ENCODE data around the gene ZNF669. TPM values are rescaled to one million over a fixed set of nuclear protein-coding genes. Genes with fewer than 3 reads are reported as not detected.
A peak's percentile ranks its signal among the peaks of the same experiment; 100 is the strongest.

Gene ZNF669
- total and polyA plus RNA-seq, 2 experiments from 2014 or later = 13.7 to 25.4 TPM

DNA sequence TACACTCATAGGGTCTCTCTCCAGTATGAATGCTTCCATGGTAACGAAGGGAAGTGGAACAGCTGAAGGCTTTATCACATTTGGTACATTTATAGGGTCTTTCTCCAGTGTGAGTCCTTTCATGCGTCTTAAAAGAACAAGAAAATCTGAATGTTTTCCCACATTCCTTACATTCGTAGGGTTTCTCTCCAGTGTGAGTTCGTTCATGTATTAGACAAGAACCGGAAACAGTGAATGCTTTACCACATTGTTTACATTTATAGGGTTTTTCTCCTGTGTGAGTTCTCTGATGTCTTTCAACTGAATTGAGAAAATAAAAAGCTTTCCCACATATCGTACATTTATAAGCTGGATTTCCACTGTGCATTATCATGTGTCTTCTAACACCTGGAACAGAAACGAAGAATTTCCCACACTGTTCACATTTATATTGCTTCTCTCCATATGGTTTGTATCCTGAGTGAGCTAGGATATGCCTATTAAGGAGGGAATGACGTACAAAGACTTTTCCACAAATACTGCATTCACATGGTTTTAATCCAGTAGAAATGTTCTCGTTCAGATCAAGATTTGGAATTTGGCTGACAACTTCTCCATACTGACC, 3.4 kb downstream of the ZNF669 start:
- no peak overlapping the region for H3K4me2 ChIP-seq
- peaks cover 60% of the 10 kb centered on the region for H3K79me2 ChIP-seq (replicated peaks; ENCODE audit: insufficient read depth)
- H3K36me3 ChIP-seq (ENCODE audit: insufficient read depth) = peaks cover 26% of the 10 kb centered on the region
- Mint-ChIP-seq H3K4me3 (no peak overlapping the region), H3K27me3 (ENCODE audit: insufficient read depth, low read depth, poor library complexity) (peaks cover 9% of the 10 kb centered on the region), H3K36me3 (ENCODE audit: low read depth) (peaks cover 60% of the 10 kb centered on the region), H3K27ac (no peak overlapping the region), H3K4me1 (peaks cover 18% of the 10 kb centered on the region), H3K9me3 (peaks cover 20% of the 10 kb centered on the region)
- no peak overlapping the region for H3K27ac ChIP-seq (ENCODE audit: low read depth)
- H3K4me1 ChIP-seq (ENCODE audit: insufficient read depth) = peaks cover 23% of the 10 kb centered on the region
- H2AFZ ChIP-seq = no peak overlapping the region
- H4K20me1 ChIP-seq (replicated peaks; ENCODE audit: insufficient read depth) = peaks cover 42% of the 10 kb centered on the region
- H3K27me3 ChIP-seq (ENCODE audit: insufficient read depth) = no peaks in the 10 kb centered on the region
- H3K9me2 ChIP-seq (ENCODE audit: insufficient read depth) = no peaks in the 10 kb centered on the region; the same call in 1 of the 2 replicates
- DNase-seq (ENCODE audit: low spot score) (no peak), ATAC-seq (no peak)
- peaks cover 22% of the 10 kb centered on the region for H3F3A ChIP-seq (replicated peaks; ENCODE audit: low read depth)
- no peak for TF ChIP-seq POLR2AphosphoS5 (IDR thresholded peaks at IDR 0.05; ENCODE audit: low read depth)
- TF ChIP-seq, protein P1, sequence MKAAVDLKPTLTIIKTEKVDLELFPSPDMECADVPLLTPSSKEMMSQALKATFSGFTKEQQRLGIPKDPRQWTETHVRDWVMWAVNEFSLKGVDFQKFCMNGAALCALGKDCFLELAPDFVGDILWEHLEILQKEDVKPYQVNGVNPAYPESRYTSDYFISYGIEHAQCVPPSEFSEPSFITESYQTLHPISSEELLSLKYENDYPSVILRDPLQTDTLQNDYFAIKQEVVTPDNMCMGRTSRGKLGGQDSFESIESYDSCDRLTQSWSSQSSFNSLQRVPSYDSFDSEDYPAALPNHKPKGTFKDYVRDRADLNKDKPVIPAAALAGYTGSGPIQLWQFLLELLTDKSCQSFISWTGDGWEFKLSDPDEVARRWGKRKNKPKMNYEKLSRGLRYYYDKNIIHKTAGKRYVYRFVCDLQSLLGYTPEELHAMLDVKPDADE (IDR thresholded peaks at IDR 0.05) = no peak
- no peak for TF ChIP-seq EZH2 (IDR thresholded peaks at IDR 0.05; ENCODE audit: low read depth, unreplicated experiment)
- no peak for TF ChIP-seq STAT1 (IDR thresholded peaks at IDR 0.05; ENCODE audit: unreplicated experiment)
- no peak for TF ChIP-seq CREB1 (CRISPR knock-in tag; IDR thresholded peaks at IDR 0.05; ENCODE audit: low read depth)
- TF ChIP-seq ZNF331 (CRISPR knock-in tag; IDR thresholded peaks at IDR 0.05; ENCODE audit: low read depth) = no peak
- no peak overlapping the region for H3K4me3 ChIP-seq

DNA sequence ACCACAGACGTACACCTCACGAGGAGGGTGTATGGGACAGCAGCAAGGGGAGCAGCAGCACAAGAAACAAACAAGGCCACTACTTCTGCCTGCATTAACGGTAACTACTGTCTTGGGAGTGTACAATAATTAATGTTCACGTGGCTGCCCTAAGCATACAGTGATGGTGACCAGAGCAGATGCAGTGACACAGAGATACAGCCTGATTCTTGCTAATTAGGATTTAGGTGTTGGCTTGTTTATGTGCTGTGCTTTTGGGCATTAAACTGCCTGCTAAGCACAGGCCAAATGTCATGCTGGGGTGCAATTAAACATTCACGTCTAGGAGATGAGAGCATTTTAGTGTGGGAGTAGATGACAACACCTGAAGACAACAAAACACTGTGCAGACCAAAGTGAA, 7.2 kb downstream of the ZNF669 start:
- Histone ChIP-seq H3K27ac (ENCODE audit: low read depth) (no peak overlapping the region), H3K4me3 (no peak overlapping the region), H3K9me2 (ENCODE audit: insufficient read depth) (no peaks in the 10 kb centered on the region; the same call in 1 of the 2 replicates), H3F3A (replicated peaks; ENCODE audit: low read depth) (peaks cover 16% of the 10 kb centered on the region; the same call in 1 of the 2 replicates), H4K20me1 (replicated peaks; ENCODE audit: insufficient read depth) (peaks cover 26% of the 10 kb centered on the region), H2AFZ (no peak overlapping the region), H3K4me1 (ENCODE audit: insufficient read depth) (no peaks in the 10 kb centered on the region), H3K79me2 (replicated peaks; ENCODE audit: insufficient read depth) (peaks cover 42% of the 10 kb centered on the region), H3K4me2 (no peak overlapping the region), H3K27me3 (ENCODE audit: insufficient read depth) (no peaks in the 10 kb centered on the region), H3K36me3 (ENCODE audit: insufficient read depth) (peaks cover 25% of the 10 kb centered on the region)
- no peak for TF ChIP-seq EZH2phosphoT487 (IDR thresholded peaks at IDR 0.05; ENCODE audit: unreplicated experiment)
- TF ChIP-seq POLR2AphosphoS5 (IDR thresholded peaks at IDR 0.05; ENCODE audit: low read depth) = peak; percentile 47; the same call in 1 of the 2 replicates
- no peak for TF ChIP-seq JUNB (IDR thresholded peaks at IDR 0.05; ENCODE audit: unreplicated experiment)
- Mint-ChIP-seq H3K4me3 (no peak overlapping the region), H3K4me1 (no peaks in the 10 kb centered on the region), H3K9me3 (peaks cover 15% of the 10 kb centered on the region), H3K27me3 (ENCODE audit: insufficient read depth, low read depth, poor library complexity) (peaks cover 6% of the 10 kb centered on the region), H3K36me3 (ENCODE audit: low read depth) (peaks cover 45% of the 10 kb centered on the region), H3K27ac (no peak overlapping the region)
- DNase-seq (ENCODE audit: low spot score) (no peak), ATAC-seq (no peak)

DNA sequence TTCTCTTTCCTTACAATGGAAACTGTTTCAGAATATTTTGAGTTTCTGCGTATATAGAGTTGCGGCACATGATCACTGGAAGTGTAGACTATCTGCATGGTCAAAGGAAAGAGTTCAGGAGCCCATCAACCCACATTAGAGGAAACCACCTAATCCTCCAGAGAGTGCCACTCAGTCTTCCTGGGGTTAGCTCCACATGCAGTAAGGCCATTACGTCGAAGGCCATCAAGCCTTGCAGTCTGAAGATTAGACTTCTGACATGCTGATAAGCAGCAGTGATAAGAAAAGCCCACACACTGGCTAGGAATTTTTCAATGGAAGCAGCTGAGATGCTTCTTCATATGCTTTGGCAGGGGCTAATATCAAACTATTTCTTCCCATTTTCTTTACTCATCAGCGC, 7.6 kb downstream of the ZNF669 start:
- H3K9me3 Mint-ChIP-seq = peaks cover 12% of the 10 kb centered on the region
- H3K9me2 ChIP-seq (ENCODE audit: insufficient read depth) = no peaks in the 10 kb centered on the region; the same call in 1 of the 2 replicates
- no peak overlapping the region for H2AFZ ChIP-seq
- H4K20me1 ChIP-seq (replicated peaks; ENCODE audit: insufficient read depth) = peaks cover 23% of the 10 kb centered on the region
- H3K4me3 Mint-ChIP-seq = no peak overlapping the region
- H3K27me3 ChIP-seq (ENCODE audit: insufficient read depth) = no peaks in the 10 kb centered on the region
- DNase-seq (ENCODE audit: low spot score) (no peak), ATAC-seq (no peak)
- peaks cover 38% of the 10 kb centered on the region for H3K79me2 ChIP-seq (replicated peaks; ENCODE audit: insufficient read depth)
- no peaks in the 10 kb centered on the region for H3K4me1 Mint-ChIP-seq
- H3K36me3 Mint-ChIP-seq (ENCODE audit: low read depth) = peaks cover 41% of the 10 kb centered on the region
- H3K4me3 ChIP-seq = no peak overlapping the region
- H3K36me3 ChIP-seq (ENCODE audit: insufficient read depth) = peaks cover 21% of the 10 kb centered on the region
- H3K27ac ChIP-seq (ENCODE audit: low read depth) = no peak overlapping the region
- H3K27ac Mint-ChIP-seq = no peak overlapping the region
- no peaks in the 10 kb centered on the region for H3K4me1 ChIP-seq (ENCODE audit: insufficient read depth)
- peaks cover 16% of the 10 kb centered on the region; the same call in 1 of the 2 replicates for H3F3A ChIP-seq (replicated peaks; ENCODE audit: low read depth)
- H3K27me3 Mint-ChIP-seq (ENCODE audit: insufficient read depth, low read depth, poor library complexity) = peaks cover 6% of the 10 kb centered on the region
- no peak overlapping the region for H3K4me2 ChIP-seq
- TF ChIP-seq NANOG (IDR thresholded peaks at IDR 0.05; ENCODE audit: borderline replicate concordance) = no peak
- TF ChIP-seq, protein P2, sequence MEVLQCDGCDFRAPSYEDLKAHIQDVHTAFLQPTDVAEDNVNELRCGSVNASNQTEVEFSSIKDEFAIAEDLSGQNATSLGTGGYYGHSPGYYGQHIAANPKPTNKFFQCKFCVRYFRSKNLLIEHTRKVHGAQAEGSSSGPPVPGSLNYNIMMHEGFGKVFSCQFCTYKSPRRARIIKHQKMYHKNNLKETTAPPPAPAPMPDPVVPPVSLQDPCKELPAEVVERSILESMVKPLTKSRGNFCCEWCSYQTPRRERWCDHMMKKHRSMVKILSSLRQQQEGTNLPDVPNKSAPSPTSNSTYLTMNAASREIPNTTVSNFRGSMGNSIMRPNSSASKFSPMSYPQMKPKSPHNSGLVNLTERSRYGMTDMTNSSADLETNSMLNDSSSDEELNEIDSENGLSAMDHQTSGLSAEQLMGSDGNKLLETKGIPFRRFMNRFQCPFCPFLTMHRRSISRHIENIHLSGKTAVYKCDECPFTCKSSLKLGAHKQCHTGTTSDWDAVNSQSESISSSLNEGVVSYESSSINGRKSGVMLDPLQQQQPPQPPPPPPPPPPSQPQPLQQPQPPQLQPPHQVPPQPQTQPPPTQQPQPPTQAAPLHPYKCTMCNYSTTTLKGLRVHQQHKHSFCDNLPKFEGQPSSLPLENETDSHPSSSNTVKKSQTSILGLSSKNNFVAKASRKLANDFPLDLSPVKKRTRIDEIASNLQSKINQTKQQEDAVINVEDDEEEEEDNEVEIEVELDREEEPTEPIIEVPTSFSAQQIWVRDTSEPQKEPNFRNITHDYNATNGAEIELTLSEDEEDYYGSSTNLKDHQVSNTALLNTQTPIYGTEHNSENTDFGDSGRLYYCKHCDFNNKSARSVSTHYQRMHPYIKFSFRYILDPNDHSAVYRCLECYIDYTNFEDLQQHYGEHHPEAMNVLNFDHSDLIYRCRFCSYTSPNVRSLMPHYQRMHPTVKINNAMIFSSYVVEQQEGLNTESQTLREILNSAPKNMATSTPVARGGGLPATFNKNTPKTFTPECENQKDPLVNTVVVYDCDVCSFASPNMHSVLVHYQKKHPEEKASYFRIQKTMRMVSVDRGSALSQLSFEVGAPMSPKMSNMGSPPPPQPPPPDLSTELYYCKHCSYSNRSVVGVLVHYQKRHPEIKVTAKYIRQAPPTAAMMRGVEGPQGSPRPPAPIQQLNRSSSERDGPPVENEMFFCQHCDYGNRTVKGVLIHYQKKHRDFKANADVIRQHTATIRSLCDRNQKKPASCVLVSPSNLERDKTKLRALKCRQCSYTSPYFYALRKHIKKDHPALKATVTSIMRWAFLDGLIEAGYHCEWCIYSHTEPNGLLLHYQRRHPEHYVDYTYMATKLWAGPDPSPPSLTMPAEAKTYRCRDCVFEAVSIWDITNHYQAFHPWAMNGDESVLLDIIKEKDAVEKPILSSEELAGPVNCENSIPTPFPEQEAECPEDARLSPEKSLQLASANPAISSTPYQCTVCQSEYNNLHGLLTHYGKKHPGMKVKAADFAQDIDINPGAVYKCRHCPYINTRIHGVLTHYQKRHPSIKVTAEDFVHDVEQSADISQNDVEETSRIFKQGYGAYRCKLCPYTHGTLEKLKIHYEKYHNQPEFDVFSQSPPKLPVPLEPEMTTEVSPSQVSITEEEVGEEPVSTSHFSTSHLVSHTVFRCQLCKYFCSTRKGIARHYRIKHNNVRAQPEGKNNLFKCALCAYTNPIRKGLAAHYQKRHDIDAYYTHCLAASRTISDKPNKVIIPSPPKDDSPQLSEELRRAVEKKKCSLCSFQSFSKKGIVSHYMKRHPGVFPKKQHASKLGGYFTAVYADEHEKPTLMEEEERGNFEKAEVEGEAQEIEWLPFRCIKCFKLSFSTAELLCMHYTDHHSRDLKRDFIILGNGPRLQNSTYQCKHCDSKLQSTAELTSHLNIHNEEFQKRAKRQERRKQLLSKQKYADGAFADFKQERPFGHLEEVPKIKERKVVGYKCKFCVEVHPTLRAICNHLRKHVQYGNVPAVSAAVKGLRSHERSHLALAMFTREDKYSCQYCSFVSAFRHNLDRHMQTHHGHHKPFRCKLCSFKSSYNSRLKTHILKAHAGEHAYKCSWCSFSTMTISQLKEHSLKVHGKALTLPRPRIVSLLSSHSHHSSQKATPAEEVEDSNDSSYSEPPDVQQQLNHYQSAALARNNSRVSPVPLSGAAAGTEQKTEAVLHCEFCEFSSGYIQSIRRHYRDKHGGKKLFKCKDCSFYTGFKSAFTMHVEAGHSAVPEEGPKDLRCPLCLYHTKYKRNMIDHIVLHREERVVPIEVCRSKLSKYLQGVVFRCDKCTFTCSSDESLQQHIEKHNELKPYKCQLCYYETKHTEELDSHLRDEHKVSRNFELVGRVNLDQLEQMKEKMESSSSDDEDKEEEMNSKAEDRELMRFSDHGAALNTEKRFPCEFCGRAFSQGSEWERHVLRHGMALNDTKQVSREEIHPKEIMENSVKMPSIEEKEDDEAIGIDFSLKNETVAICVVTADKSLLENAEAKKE (CRISPR knock-in tag; IDR thresholded peaks at IDR 0.05) = no peak
- no peak for TF ChIP-seq EZH2phosphoT487 (IDR thresholded peaks at IDR 0.05; ENCODE audit: unreplicated experiment)
- no peak for TF ChIP-seq STAT1 (IDR thresholded peaks at IDR 0.05; ENCODE audit: unreplicated experiment)
